CD1c-positive myeloid dendritic cell (primary cell): ENCODE results near the gene PLK2.

Source experiments
- DNase-seq: peaks from one replicate; pipeline ENCODE4 v3.0.0-alpha.2; 2016; ENCODE audit errors: extremely low spot score

PLK2 gene

GRCh38 chr5:58460002-58460731, at the start of gene PLK2:
Gene PLK2 (minus strand): TSS chr5:58460086. CDS start chr5:58459959, 127 bp downstream.
- peak; percentile 97 for DNase-seq

GRCh38 chr5:58507715-58508114, 47.8 kb upstream of the PLK2 start:
- DNase-seq, result no peak

GRCh38 chr5:58505971-58506640, 46.2 kb upstream of the PLK2 start:
- DNase-seq, result peak; percentile 67

- DNase-seq, result no peak
Observed at GRCh38 chr5:58505502-58505901, 45.6 kb upstream of the PLK2 start.

- DNase-seq, result no peak
Observed at GRCh38 chr5:58504766-58505165, 44.9 kb upstream of the PLK2 start.

GRCh38 chr5:58503390-58504046, 43.6 kb upstream of the PLK2 start:
- no peak for DNase-seq

GRCh38 chr5:58501778-58502417, 42.0 kb upstream of the PLK2 start:
- no peak for DNase-seq

- DNase-seq, result no peak
Observed at GRCh38 chr5:58499941-58500340, 40.1 kb upstream of the PLK2 start.

GRCh38 chr5:58499231-58499630, 39.3 kb upstream of the PLK2 start:
- DNase-seq, result no peak

GRCh38 chr5:58498340-58498942, 38.6 kb upstream of the PLK2 start:
- DNase-seq, result peak; percentile 26

- no peak for DNase-seq
Observed at GRCh38 chr5:58497921-58498320, 38.0 kb upstream of the PLK2 start.

- no peak for DNase-seq
Observed at GRCh38 chr5:58497386-58497785, 37.5 kb upstream of the PLK2 start.

GRCh38 chr5:58496488-58496887, 36.6 kb upstream of the PLK2 start:
- DNase-seq, result no peak

GRCh38 chr5:58493141-58493540, 33.3 kb upstream of the PLK2 start:
- no peak for DNase-seq

- DNase-seq, result peak; percentile 69
Observed at GRCh38 chr5:58491216-58491892, 31.5 kb upstream of the PLK2 start, which contains the start of gene GAPT. Gene GAPT (plus strand): TSS chr5:58491435. CDS start chr5:58494537, 3,102 bp downstream.

GRCh38 chr5:58490402-58491050, 30.6 kb upstream of the PLK2 start:
- peak; percentile 19 for DNase-seq

GRCh38 chr5:58486290-58486689, 26.4 kb upstream of the PLK2 start:
- peak; percentile 74 for DNase-seq

GRCh38 chr5:58484505-58484904, 24.6 kb upstream of the PLK2 start:
- peak; percentile 19 for DNase-seq

GRCh38 chr5:58482536-58482935, 22.6 kb upstream of the PLK2 start:
- DNase-seq, result no peak

- no peak for DNase-seq
Observed at GRCh38 chr5:58481828-58482227, 21.9 kb upstream of the PLK2 start.
